Measurements from ENCODE around the gene UGT1A10. TPM values are rescaled to one million over a fixed set of nuclear protein-coding genes. Genes with fewer than 3 reads are reported as not detected.

The UGT1A10 gene
- total and polyA plus RNA-seq, 2 of the 13 experiments (the other 11 are each of a cell fraction or from before 2014, with no cell fraction given) = not detected

DNA sequence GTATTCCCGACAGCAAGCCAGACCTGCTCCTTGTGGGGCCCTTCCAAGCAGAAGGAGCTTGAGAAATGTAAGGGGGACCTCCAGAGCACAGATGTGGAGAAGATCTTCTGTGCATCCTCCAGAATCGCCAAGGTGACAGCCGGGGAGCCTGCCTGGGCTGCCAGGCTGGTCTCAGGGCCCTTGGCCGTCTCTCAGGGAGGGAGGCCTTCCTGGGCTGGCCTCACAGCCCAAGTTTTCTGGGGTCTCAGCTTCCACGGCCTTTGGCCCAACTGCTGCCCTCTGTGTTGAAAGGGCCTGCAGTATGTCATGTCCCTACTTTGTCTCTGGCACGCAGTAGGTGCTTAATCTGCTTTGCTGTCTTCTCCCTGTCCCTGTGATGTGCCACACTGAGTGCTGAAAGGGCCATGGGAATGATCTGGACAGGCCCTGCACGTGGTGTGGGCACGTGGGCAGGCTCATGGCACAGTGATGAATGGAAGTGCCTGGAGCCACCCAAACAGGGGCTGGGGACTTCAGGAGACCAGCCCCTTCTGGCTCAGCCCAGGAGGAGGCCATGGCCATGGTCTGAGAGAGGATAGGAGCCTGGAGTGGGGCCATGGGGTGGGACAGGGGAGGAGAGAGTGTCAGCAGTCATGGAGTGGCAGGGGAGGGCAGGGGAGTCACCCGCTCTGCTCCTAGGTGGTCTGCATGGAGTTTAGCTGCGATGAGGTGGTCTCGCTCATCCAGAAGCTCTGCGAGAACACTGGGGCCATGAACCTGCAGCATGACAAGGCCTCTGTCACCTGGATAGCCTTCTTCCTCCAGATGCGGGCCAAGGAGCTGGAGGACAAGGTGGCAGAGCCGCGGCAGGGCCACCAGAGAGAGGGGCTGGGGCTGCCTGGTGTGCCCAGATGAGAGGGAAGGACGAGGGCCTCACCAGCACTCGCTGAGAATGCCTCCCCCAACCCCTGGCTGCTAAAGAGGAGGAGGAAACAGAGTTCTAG, 182.7 kb downstream of the UGT1A10 start:
- POLR2A ChIA-PET = no interaction called here
- TF ChIP-seq MTA3 (CRISPR knock-in tag; IDR thresholded peaks at IDR 0.05) (no peak), FOXC1 (CRISPR knock-in tag; IDR thresholded peaks at IDR 0.05; ENCODE audit: borderline replicate concordance) (0 out of 2 replicates have a peak, but pooled peaks have one; percentile 10), ZKSCAN1 (IDR thresholded peaks at IDR 0.05; ENCODE audit: low read length) (peak; percentile 42; the same call in 1 of the 2 replicates)
- no peaks in the 10 kb centered on the region for H3K36me3 ChIP-seq (replicated peaks in 1 of 2; ENCODE audit: control insufficient read depth in 1 of 2, insufficient read depth in 2 of 2, low read length in 2 of 2)
- H4K20me1 ChIP-seq (ENCODE audit: insufficient read depth, low read length) = no peaks in the 10 kb centered on the region
- in situ Hi-C loops (cut with HindIII; ENCODE audit: extremely low pct_ligation_motif_present, low pct_unique_long_range_greater_than_20kb) = no loop called here
- no peak overlapping the region for H2AFZ ChIP-seq (ENCODE audit: low read length)
- no peak overlapping the region for H3K27ac ChIP-seq (ENCODE audit: extremely low read length, insufficient read depth, low read length)
- peaks cover 8 to 35% of the 10 kb centered on the region in 2 experiments for H3K27me3 ChIP-seq (ENCODE audit: control insufficient read depth in 1 of 2, insufficient read depth in 2 of 2, low read length in 2 of 2)
- H3K4me3 ChIP-seq (replicated peaks in 1 of 3; ENCODE audit: insufficient read depth in 1 of 3, low read depth in 2 of 3, low read length in 3 of 3) = no peak overlapping the region
- FAIRE-seq (no peak), DNase-seq (ENCODE audit: low spot score) (no peak), ATAC-seq (no peak)
- 65% methylated on average over 14 of the region's 17 CpGs for WGBS (ENCODE audit: low lambda C conversion rate)
- peaks cover 23% of the 10 kb centered on the region for H3K4me1 ChIP-seq (ENCODE audit: insufficient read depth, low read length)
- no peaks in the 10 kb centered on the region for H3K9me3 ChIP-seq (ENCODE audit: low read length)
- no peaks in the 10 kb centered on the region for H3K79me2 ChIP-seq (ENCODE audit: insufficient read depth, low read length)
- no peak overlapping the region for H3K9ac ChIP-seq (ENCODE audit: insufficient read depth, low read depth, low read length)
- CTCF ChIA-PET (ENCODE audit: low intra/inter-chr PET ratio, low total read pairs) = no interaction called here
- 0 out of 2 replicates have a peak overlapping the region, but pooled peaks have one; percentile 25 for H3K4me2 ChIP-seq (ENCODE audit: low read depth, low read length)
- intact Hi-C loops (cut with micrococcal nuclease; ENCODE audit: unreplicated experiment) = no loop called here
- BruUV-seq (replicated peaks) = no TSS peak

DNA sequence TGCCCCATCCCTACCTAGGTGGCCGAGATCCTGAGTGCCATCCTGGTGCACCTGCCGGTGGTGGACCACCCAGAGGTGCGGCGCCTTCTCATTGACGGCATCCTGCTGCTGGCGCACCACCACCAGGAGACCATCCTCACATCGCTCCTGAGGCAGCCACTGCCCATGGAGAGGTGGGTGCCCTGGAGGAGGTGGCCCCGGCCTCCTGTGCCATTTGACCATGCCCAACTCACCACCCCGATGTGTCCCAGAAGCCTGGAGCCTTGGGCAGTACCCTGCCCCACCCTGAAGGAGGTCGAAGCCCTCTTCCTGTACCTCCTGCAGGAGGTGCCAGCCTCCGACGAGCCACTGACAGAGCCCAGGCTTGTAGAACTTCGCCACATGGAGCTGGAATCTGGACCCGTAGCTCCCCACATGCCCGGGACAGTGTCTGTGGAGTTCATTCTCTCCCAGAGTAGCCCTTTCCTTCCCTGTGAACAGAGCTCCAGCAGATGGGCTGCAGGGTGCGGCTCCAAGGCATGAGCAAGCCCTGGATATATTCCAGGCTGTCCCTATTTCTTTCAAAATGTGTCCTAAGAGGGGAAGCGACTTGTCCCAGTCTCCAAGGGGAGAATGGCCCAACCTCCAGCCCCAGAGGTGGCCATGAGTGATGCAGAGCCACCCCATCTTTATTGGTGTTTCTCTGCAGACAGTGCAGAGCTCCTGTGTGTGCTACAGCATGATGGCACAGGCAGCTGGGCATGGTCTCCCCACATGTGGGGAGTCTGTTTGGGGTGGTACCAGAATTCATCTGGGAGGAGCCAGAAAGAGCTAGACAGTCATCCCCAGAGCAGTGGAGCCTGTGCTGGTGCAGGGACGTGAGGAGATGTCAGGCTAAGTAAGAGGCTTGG, 183.9 kb downstream of the UGT1A10 start:
- H3K27me3 ChIP-seq (ENCODE audit: control insufficient read depth in 1 of 2, insufficient read depth in 2 of 2, low read length in 2 of 2) = peaks cover 8 to 34% of the 10 kb centered on the region in 2 experiments
- in situ Hi-C loops (cut with HindIII; ENCODE audit: extremely low pct_ligation_motif_present, low pct_unique_long_range_greater_than_20kb) = no loop called here
- no peak overlapping the region for H2AFZ ChIP-seq (ENCODE audit: low read length)
- ATAC-seq (no peak), FAIRE-seq (no peak), DNase-seq (ENCODE audit: low spot score) (no peak)
- H4K20me1 ChIP-seq (ENCODE audit: insufficient read depth, low read length) = no peaks in the 10 kb centered on the region
- H3K9ac ChIP-seq (ENCODE audit: insufficient read depth, low read depth, low read length) = no peak overlapping the region
- intact Hi-C loops (cut with micrococcal nuclease; ENCODE audit: unreplicated experiment) = no loop called here
- no peaks in the 10 kb centered on the region for H3K79me2 ChIP-seq (ENCODE audit: insufficient read depth, low read length)
- peaks cover 23% of the 10 kb centered on the region for H3K4me1 ChIP-seq (ENCODE audit: insufficient read depth, low read length)
- POLR2A ChIA-PET = no interaction called here
- H3K9me3 ChIP-seq (ENCODE audit: low read length) = no peaks in the 10 kb centered on the region
- CTCF ChIA-PET (ENCODE audit: low intra/inter-chr PET ratio, low total read pairs) = no interaction called here
- H3K36me3 ChIP-seq (replicated peaks in 1 of 2; ENCODE audit: control insufficient read depth in 1 of 2, insufficient read depth in 2 of 2, low read length in 2 of 2) = no peaks in the 10 kb centered on the region
- no peak overlapping the region for H3K4me3 ChIP-seq (replicated peaks in 1 of 3; ENCODE audit: insufficient read depth in 1 of 3, low read depth in 2 of 3, low read length in 3 of 3)
- H3K4me2 ChIP-seq (ENCODE audit: low read depth, low read length) = no peak overlapping the region
- WGBS (ENCODE audit: low lambda C conversion rate) = 53% methylated on average over 11 of the region's 18 CpGs
- no peak overlapping the region for H3K27ac ChIP-seq (ENCODE audit: extremely low read length, insufficient read depth, low read length)
- no TSS peak for BruUV-seq (replicated peaks)
- no peak for TF ChIP-seq CREB1 (IDR thresholded peaks at IDR 0.05)
- TF ChIP-seq CREB1 (CRISPR knock-in tag; IDR thresholded peaks at IDR 0.05) = no peak
- no peak for TF ChIP-seq KMT2A (CRISPR knock-in tag; IDR thresholded peaks at IDR 0.05)
- no peak for TF ChIP-seq ZBED4 (CRISPR knock-in tag; IDR thresholded peaks at IDR 0.05; ENCODE audit: borderline replicate concordance)
- TF ChIP-seq CCAR2 (optimal IDR thresholded peaks at IDR 0.05; ENCODE audit: low read depth, low read length) = no peak
- TF ChIP-seq ZNF451 (CRISPR knock-in tag; IDR thresholded peaks at IDR 0.05) = no peak
- TF ChIP-seq SP140L (CRISPR knock-in tag; IDR thresholded peaks at IDR 0.05; ENCODE audit: borderline replicate concordance) = no peak
- TF ChIP-seq ZNF569 (CRISPR knock-in tag; IDR thresholded peaks at IDR 0.05; ENCODE audit: borderline replicate concordance) = no peak
- no peak for TF ChIP-seq MXI1 (IDR thresholded peaks at IDR 0.05; ENCODE audit: borderline replicate concordance, low read depth, low read length)
- no peak for TF ChIP-seq ZNF788 (CRISPR knock-in tag; IDR thresholded peaks at IDR 0.05; ENCODE audit: borderline replicate concordance)
